ENCODE measurements around the gene ZNRF1.
A peak's percentile ranks its signal among the peaks of the same experiment; 100 is the strongest.

The ZNRF1 gene

GRCh38 chr16:75099075-75099667 is 100.3 kb downstream of the ZNRF1 start:
- no peak for ATAC-seq
- TF ChIP-seq BACH2 (CRISPR knock-in tag; IDR thresholded peaks at IDR 0.05; ENCODE audit: borderline replicate concordance) (no peak), OSR1 (CRISPR knock-in tag; IDR thresholded peaks at IDR 0.05) (no peak)

GRCh38 chr16:75099738-75100602 is 101.1 kb downstream of the ZNRF1 start:
- peak; percentile 25; the same call in 2 of the 3 replicates for ATAC-seq
- no peak for TF ChIP-seq SNAI2 (CRISPR knock-in tag; IDR thresholded peaks at IDR 0.05)
- TF ChIP-seq ZFP30 (CRISPR knock-in tag; IDR thresholded peaks at IDR 0.05), result no peak
- TF ChIP-seq ZNF70 (CRISPR knock-in tag; IDR thresholded peaks at IDR 0.05), result no peak
- no peak for TF ChIP-seq ZNF565 (CRISPR knock-in tag; conservative IDR thresholded peaks at IDR 0.05; ENCODE audit: low read depth)

GRCh38 chr16:75100603-75100990 is 101.8 kb downstream of the ZNRF1 start:
- no peak for TF ChIP-seq PATZ1 (CRISPR knock-in tag; IDR thresholded peaks at IDR 0.05; ENCODE audit: borderline replicate concordance)
- TF ChIP-seq ZNF8 (CRISPR knock-in tag; IDR thresholded peaks at IDR 0.05), result no peak
- TF ChIP-seq TSHZ2 (CRISPR knock-in tag; IDR thresholded peaks at IDR 0.05), result no peak
- TF ChIP-seq ZFP3 (CRISPR knock-in tag; IDR thresholded peaks at IDR 0.05), result no peak
- TF ChIP-seq RARB (CRISPR knock-in tag; IDR thresholded peaks at IDR 0.05), result no peak
- no peak for TF ChIP-seq SNAI2 (CRISPR knock-in tag; IDR thresholded peaks at IDR 0.05)
- TF ChIP-seq ESRRG (CRISPR knock-in tag; IDR thresholded peaks at IDR 0.05), result no peak
- TF ChIP-seq CREB5 (CRISPR knock-in tag; IDR thresholded peaks at IDR 0.05; ENCODE audit: low read depth), result no peak
- no peak for TF ChIP-seq ZNF565 (CRISPR knock-in tag; conservative IDR thresholded peaks at IDR 0.05; ENCODE audit: low read depth)
- no peak for TF ChIP-seq POU6F1 (CRISPR knock-in tag; IDR thresholded peaks at IDR 0.05; ENCODE audit: borderline replicate concordance, low read depth)
- no peak for TF ChIP-seq CSRNP3 (CRISPR knock-in tag; IDR thresholded peaks at IDR 0.05)
- no peak for TF ChIP-seq ISL1 (CRISPR knock-in tag; IDR thresholded peaks at IDR 0.05)
- no peak for TF ChIP-seq ARNTL (CRISPR knock-in tag; IDR thresholded peaks at IDR 0.05; ENCODE audit: borderline replicate concordance, low read depth)
- no peak for TF ChIP-seq ZFP30 (CRISPR knock-in tag; IDR thresholded peaks at IDR 0.05)
- TF ChIP-seq ZNF70 (CRISPR knock-in tag; IDR thresholded peaks at IDR 0.05), result no peak
- TF ChIP-seq BACH2 (CRISPR knock-in tag; IDR thresholded peaks at IDR 0.05; ENCODE audit: borderline replicate concordance), result no peak
- ATAC-seq, result no peak

- no peak for TF ChIP-seq TOX (CRISPR knock-in tag; IDR thresholded peaks at IDR 0.05; ENCODE audit: borderline replicate concordance)
- no peak for ATAC-seq
Observed at GRCh38 chr16:75101635-75102034, 102.8 kb downstream of the ZNRF1 start.

All from SK-N-SH treated with all-trans-retinoic acid at 6 μM for 48 hours (cell line).